Choroid plexus epithelial cell (primary cell): ENCODE measurements around the gene ASF1B.

Experiments
- DNase-seq: peaks from one replicate; pipeline ENCODE4 v3.0.0-alpha.2; 2010; ENCODE audit warnings: low read depth
- H3K4me3 ChIP-seq: 2 replicates; pipeline ENCODE4 v1.5.1; 2011; ENCODE audit warnings: low read depth, mild to moderate bottlenecking, control low read depth, low read length, moderate library complexity
- TF ChIP-seq, protein P1 (sequence below): conservative IDR thresholded peaks from 2 replicates; pipeline ENCODE4 v1.5.1; 2011; ENCODE audit warnings: low read depth, mild to moderate bottlenecking, control low read depth, inconsistent platforms, low read length, moderate library complexity

Gene ASF1B

DNA sequence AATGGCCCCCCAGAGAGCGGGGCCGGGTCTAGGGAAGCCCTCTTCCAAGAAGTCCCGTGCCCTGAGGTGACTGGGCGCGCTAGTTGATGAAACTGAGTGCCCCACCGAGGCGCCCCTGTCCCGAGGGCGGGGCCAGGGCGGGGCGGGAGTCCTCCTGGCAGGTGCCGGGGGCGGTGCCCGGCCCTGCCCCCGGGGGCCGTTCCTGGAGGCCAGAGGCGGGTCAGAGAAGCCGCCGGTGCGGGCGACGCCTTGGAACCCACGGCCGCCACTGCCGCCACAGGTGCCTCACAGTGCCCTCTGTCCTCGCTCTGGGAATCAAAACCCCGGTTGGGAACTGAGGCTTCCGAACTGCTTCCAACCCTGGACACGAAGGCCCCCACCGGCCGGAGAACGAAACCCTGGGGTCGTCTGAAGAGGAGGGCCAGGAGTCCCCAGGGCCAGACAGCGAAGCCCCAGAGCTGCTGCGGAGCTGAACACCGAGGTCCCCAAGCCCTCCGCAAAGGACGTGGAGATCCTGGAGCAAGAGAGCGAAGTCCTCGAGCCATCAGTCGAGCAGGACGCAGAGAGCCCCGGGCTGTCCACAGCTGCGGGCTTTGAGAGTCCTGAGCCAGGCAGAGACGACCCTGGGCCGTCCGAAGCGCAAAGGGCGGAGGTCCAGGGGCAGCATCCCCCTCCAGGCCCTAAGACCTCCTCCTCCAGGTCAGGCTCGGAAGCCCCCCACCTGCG lies 63.7 kb downstream of the ASF1B start, which contains the start of gene MISP3:
Gene MISP3, plus strand, starts transcription at position 252 of the 726 bp plus-strand sequence. CDS start 524 bp downstream, outside the sequence.
- peak within 1 kb of the TSS; percentile 64 for H3K4me3 ChIP-seq
- TF ChIP-seq, protein P1, sequence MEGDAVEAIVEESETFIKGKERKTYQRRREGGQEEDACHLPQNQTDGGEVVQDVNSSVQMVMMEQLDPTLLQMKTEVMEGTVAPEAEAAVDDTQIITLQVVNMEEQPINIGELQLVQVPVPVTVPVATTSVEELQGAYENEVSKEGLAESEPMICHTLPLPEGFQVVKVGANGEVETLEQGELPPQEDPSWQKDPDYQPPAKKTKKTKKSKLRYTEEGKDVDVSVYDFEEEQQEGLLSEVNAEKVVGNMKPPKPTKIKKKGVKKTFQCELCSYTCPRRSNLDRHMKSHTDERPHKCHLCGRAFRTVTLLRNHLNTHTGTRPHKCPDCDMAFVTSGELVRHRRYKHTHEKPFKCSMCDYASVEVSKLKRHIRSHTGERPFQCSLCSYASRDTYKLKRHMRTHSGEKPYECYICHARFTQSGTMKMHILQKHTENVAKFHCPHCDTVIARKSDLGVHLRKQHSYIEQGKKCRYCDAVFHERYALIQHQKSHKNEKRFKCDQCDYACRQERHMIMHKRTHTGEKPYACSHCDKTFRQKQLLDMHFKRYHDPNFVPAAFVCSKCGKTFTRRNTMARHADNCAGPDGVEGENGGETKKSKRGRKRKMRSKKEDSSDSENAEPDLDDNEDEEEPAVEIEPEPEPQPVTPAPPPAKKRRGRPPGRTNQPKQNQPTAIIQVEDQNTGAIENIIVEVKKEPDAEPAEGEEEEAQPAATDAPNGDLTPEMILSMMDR, result peak; percentile 11
- peak; percentile 25 for DNase-seq

GRCh38 chr19:14070268-14071050 lies 65.9 kb downstream of the ASF1B start:
- no peak for DNase-seq
- TF ChIP-seq, protein P1, result no peak

More at GRCh38 chr19:14070268-14071050, 65.9 kb downstream of the ASF1B start:
- no peak overlapping the region for H3K4me3 ChIP-seq
